Neural cell (in vitro differentiated cells): ENCODE results near the gene UBD. TPM values are rescaled to one million over a fixed set of nuclear protein-coding genes. Genes with fewer than 3 reads are reported as not detected.

Experiments used
- H2AFZ ChIP-seq: fragments of 200-600, 300-800 bp; sonication (generic), shearing (Covaris generic); 2 replicates; pipeline ENCODE4 v1.6.0; 2014; ENCODE audit warnings: low read depth, mild to moderate bottlenecking, antibody characterized with exemption, low read length, moderate library complexity
- H3F3A ChIP-seq: fragments of 200-600 bp; shearing (Covaris generic); 2 replicates; pipeline ENCODE4 v1.6.1; 2016; ENCODE audit warnings: mild to moderate bottlenecking, moderate library complexity, mixed read lengths, antibody characterized with exemption, low read length; ENCODE audit not compliant: insufficient read depth, poor library complexity, severe bottlenecking
- H3K27ac ChIP-seq: fragments of 200-600, 300-800 bp; sonication (generic), shearing (Covaris generic); 2 replicates; pipeline ENCODE4 v1.5.1; 2014; ENCODE audit warnings: mild to moderate bottlenecking, low read length, moderate library complexity
- H3K27me3 ChIP-seq: fragments of 300-800, 200-600 bp; sonication (generic), shearing (Covaris generic); 2 replicates; pipeline ENCODE4 v1.6.0; 2014; ENCODE audit warnings: mild to moderate bottlenecking, low read depth, low read length, moderate library complexity; ENCODE audit not compliant: insufficient read depth
- H3K36me3 ChIP-seq: fragments of 300-800, 200-600 bp; sonication (generic), shearing (Covaris generic); 2 replicates; pipeline ENCODE4 v1.5.1; 2014; ENCODE audit warnings: mild to moderate bottlenecking, antibody characterized with exemption, low read length, moderate library complexity; ENCODE audit not compliant: insufficient read depth
- H3K4me2 ChIP-seq: fragments of 300-800, 200-600 bp; sonication (generic), shearing (Covaris generic); 2 replicates; pipeline ENCODE4 v1.6.0; 2014; ENCODE audit warnings: mild to moderate bottlenecking, low read length
- H3K4me3 ChIP-seq: fragments of 300-800, 200-600 bp; sonication (generic), shearing (Covaris generic); 2 replicates; pipeline ENCODE4 v1.5.1; 2014; ENCODE audit warnings: mild to moderate bottlenecking, low read length, moderate library complexity
- H3K79me2 ChIP-seq: fragments of 200-600 bp; shearing (Covaris generic); replicated peaks from 2 replicates; pipeline ENCODE4 v1.6.0; 2014; ENCODE audit warnings: mild to moderate bottlenecking, low read length, moderate library complexity; ENCODE audit not compliant: insufficient read depth
- H3K9ac ChIP-seq: fragments of 300-800, 200-600 bp; sonication (generic), shearing (Covaris generic); 2 replicates; pipeline ENCODE4 v1.6.1; 2016; ENCODE audit warnings: mild to moderate bottlenecking, low read length, mixed read lengths
- H3K9me2 ChIP-seq: fragments of 200-600 bp; shearing (Covaris generic); 2 replicates; pipeline ENCODE4 v1.6.1; 2016; ENCODE audit warnings: mild to moderate bottlenecking, low read length, mixed read lengths; ENCODE audit not compliant: insufficient read depth
- H3K9me3 ChIP-seq: fragments of 200-600, 300-800 bp; sonication (generic), shearing (Covaris generic); 2 replicates; pipeline ENCODE4 v1.6.1; 2016; ENCODE audit warnings: mild to moderate bottlenecking, mixed run types, low read length, moderate library complexity, mixed read lengths
- H4K20me1 ChIP-seq: fragments of 200-600 bp; shearing (Covaris generic); 2 replicates; pipeline ENCODE4 v1.6.1; 2016; ENCODE audit warnings: mild to moderate bottlenecking, mixed run types; ENCODE audit not compliant: insufficient read depth
- EP300 ChIP-seq: fragments of 450-650 bp; conservative IDR thresholded peaks from 2 replicates; pipeline ENCODE4 v1.6.1; 2014; ENCODE audit warnings: antibody characterized with exemption, mild to moderate bottlenecking, moderate library complexity; ENCODE audit not compliant: poor library complexity, severe bottlenecking
- EZH2 ChIP-seq: fragments of 200-600, 300-800 bp; shearing (Covaris generic), sonication (generic); IDR thresholded peaks from 2 replicates; pipeline ENCODE4 v1.6.1; 2014; ENCODE audit warnings: antibody characterized with exemption, low read length, borderline replicate concordance, mild to moderate bottlenecking; ENCODE audit not compliant: insufficient read depth, poor library complexity, severe bottlenecking
- MXI1 ChIP-seq: fragments of 450-650 bp; conservative IDR thresholded peaks from 2 replicates; pipeline ENCODE4 v1.6.1; 2014; ENCODE audit warnings: antibody characterized with exemption, mild to moderate bottlenecking; ENCODE audit not compliant: poor library complexity, severe bottlenecking
- POLR2AphosphoS5 ChIP-seq: IDR thresholded peaks from 2 replicates; pipeline ENCODE4 v1.6.1; 2012
- RAD21 ChIP-seq: fragments of 450-650 bp; conservative IDR thresholded peaks from 2 replicates; pipeline ENCODE4 v1.6.1; 2014; ENCODE audit warnings: antibody characterized with exemption, mild to moderate bottlenecking, moderate library complexity
- REST ChIP-seq: IDR thresholded peaks from 2 replicates; pipeline ENCODE4 v1.6.1; 2012; ENCODE audit warnings: borderline replicate concordance
- SMC3 ChIP-seq: fragments of 450-650 bp; conservative IDR thresholded peaks from 2 replicates; pipeline ENCODE4 v1.6.1; 2014; ENCODE audit warnings: antibody characterized with exemption, mild to moderate bottlenecking, moderate library complexity; ENCODE audit not compliant: poor library complexity
- TAF1 ChIP-seq: IDR thresholded peaks from 2 replicates; pipeline ENCODE4 v1.6.1; 2012; ENCODE audit warnings: low read depth
- polyA plus RNA-seq: library from polyadenylated mRNA; depleted of rRNA; stranded (reverse); fragments of >200 nt; gene quantifications from 2 replicates; pipeline ENCODE4 v1.2.3, GENCODE V29; 2014
- TF ChIP-seq, protein P1 (sequence below): fragments of 450-650 bp; IDR thresholded peaks from 2 replicates; pipeline ENCODE4 v1.5.1; 2014; ENCODE audit warnings: antibody characterized with exemption, mild to moderate bottlenecking, moderate library complexity; ENCODE audit not compliant: poor library complexity, severe bottlenecking

The UBD gene
- polyA plus RNA-seq, 1 donor from 2014 or later, result not detected

DNA sequence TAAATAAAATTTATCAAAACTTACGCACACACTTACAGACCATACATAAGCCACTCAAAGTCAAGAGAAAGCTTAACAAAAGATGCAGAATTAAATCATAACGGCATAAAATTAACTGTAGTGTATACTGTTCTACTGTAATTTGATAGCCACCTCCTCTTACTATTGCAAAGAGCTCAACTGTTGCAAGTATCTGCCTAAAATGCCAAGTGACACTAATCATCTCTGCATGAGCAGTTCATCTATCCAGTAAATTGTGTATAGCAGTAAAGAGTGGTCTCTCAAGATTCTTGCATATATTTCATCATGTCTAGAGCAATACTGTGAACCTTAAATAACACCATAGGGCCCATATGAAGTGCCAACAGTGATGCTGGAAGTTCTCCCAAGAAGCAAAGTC is 37.7 kb upstream of the UBD start:
- TF ChIP-seq EZH2 (no peak), POLR2AphosphoS5 (no peak), EP300 (no peak), RAD21 (no peak), SMC3 (no peak), REST (no peak), TAF1 (no peak), MXI1 (no peak)
- TF ChIP-seq, protein P1, sequence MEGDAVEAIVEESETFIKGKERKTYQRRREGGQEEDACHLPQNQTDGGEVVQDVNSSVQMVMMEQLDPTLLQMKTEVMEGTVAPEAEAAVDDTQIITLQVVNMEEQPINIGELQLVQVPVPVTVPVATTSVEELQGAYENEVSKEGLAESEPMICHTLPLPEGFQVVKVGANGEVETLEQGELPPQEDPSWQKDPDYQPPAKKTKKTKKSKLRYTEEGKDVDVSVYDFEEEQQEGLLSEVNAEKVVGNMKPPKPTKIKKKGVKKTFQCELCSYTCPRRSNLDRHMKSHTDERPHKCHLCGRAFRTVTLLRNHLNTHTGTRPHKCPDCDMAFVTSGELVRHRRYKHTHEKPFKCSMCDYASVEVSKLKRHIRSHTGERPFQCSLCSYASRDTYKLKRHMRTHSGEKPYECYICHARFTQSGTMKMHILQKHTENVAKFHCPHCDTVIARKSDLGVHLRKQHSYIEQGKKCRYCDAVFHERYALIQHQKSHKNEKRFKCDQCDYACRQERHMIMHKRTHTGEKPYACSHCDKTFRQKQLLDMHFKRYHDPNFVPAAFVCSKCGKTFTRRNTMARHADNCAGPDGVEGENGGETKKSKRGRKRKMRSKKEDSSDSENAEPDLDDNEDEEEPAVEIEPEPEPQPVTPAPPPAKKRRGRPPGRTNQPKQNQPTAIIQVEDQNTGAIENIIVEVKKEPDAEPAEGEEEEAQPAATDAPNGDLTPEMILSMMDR, result no peak
- Histone ChIP-seq H3K27ac (no peak overlapping the region), H3K9me2 (no peaks in the 10 kb centered on the region), H3F3A (no peaks in the 10 kb centered on the region), H3K27me3 (no peaks in the 10 kb centered on the region), H4K20me1 (no peaks in the 10 kb centered on the region), H3K36me3 (peaks cover 4% of the 10 kb centered on the region), H3K9me3 (no peaks in the 10 kb centered on the region), H3K9ac (no peak overlapping the region), H3K4me3 (no peak overlapping the region), H3K4me2 (no peak overlapping the region), H3K79me2 (no peaks in the 10 kb centered on the region), H2AFZ (no peak overlapping the region)

- Histone ChIP-seq H3K9me2 (no peaks in the 10 kb centered on the region), H3F3A (no peaks in the 10 kb centered on the region), H3K36me3 (peaks cover 3% of the 10 kb centered on the region), H3K4me2 (no peak overlapping the region), H3K27ac (no peak overlapping the region), H3K9ac (no peak overlapping the region), H3K4me3 (no peak overlapping the region), H2AFZ (no peak overlapping the region), H3K9me3 (no peaks in the 10 kb centered on the region), H3K79me2 (no peaks in the 10 kb centered on the region), H4K20me1 (no peaks in the 10 kb centered on the region), H3K27me3 (no peaks in the 10 kb centered on the region)
- TF ChIP-seq REST (no peak), SMC3 (no peak), TAF1 (no peak), MXI1 (no peak), RAD21 (no peak), EP300 (no peak), POLR2AphosphoS5 (no peak), EZH2 (no peak)
- TF ChIP-seq, protein P1, result no peak
Measured at GRCh38 chr6:29596381-29596900, 36.9 kb upstream of the UBD start.
